Activated CD4-positive, alpha-beta T cell treated with anti-CD3 and anti-CD28 coated beads, Interleukin-10, Interleukin-2, amounts not matched to agents 100 ng/mL and 50 ng/mL, durations not matched to agents 16 hours and 8 hours (primary cell): Measurements from ENCODE around the gene MIPEP.
A peak's percentile ranks its signal among the peaks of the same experiment; 100 is the strongest.
"Not testable (repeated sequence)": the region's sequence is repeated elsewhere in the genome, so short reads cannot be mapped to it uniquely, and the experiment has no call there.

Experiments used
- DNase-seq: peaks from one replicate; pipeline ENCODE4 v3.0.0-alpha.2; 2020

The MIPEP gene

GRCh38 chr13:23888658-23889614 lies at the start of gene MIPEP:
TSS of gene MIPEP (minus strand) at chr13:23889400. CDS start at chr13:23889320, 80 bp downstream.
- DNase-seq, result peak; percentile 95

GRCh38 chr13:23934520-23934919 lies 45.3 kb upstream of the MIPEP start:
- no peak for DNase-seq

GRCh38 chr13:23928985-23929384 lies 39.8 kb upstream of the MIPEP start:
- DNase-seq, result no peak

- no peak for DNase-seq
These were observed 33.8 kb upstream of the MIPEP start for GRCh38 chr13:23923031-23923430.

- no peak for DNase-seq
These were observed 33.1 kb upstream of the MIPEP start for GRCh38 chr13:23922005-23922932.

- DNase-seq, result peak; percentile 57
These were observed 32.3 kb upstream of the MIPEP start for GRCh38 chr13:23921451-23921888.

GRCh38 chr13:23919006-23919405 lies 29.8 kb upstream of the MIPEP start:
- no peak for DNase-seq

GRCh38 chr13:23918208-23918607 lies 29.0 kb upstream of the MIPEP start:
- DNase-seq, result no peak

- no peak for DNase-seq
These were observed 26.1 kb upstream of the MIPEP start for GRCh38 chr13:23915308-23915707.

- DNase-seq, result no peak
These were observed 23.3 kb upstream of the MIPEP start for GRCh38 chr13:23912469-23912868.

GRCh38 chr13:23909606-23910005 lies 20.4 kb upstream of the MIPEP start:
- DNase-seq, result no peak

GRCh38 chr13:23905766-23906165 lies 16.6 kb upstream of the MIPEP start:
- no peak for DNase-seq

- no peak for DNase-seq
These were observed 14.7 kb upstream of the MIPEP start for GRCh38 chr13:23903906-23904280.

GRCh38 chr13:23902975-23903905 lies 14.0 kb upstream of the MIPEP start:
- no peak for DNase-seq

- DNase-seq, result no peak
These were observed 12.2 kb upstream of the MIPEP start for GRCh38 chr13:23901365-23901764.

- DNase-seq, result peak; percentile 57
These were observed 10.4 kb upstream of the MIPEP start for GRCh38 chr13:23899555-23899954.

GRCh38 chr13:23898101-23898500 lies 8.9 kb upstream of the MIPEP start:
- no peak for DNase-seq

GRCh38 chr13:23897452-23897919 lies 8.3 kb upstream of the MIPEP start, which contains the start of gene C1QTNF9B:
TSS of gene C1QTNF9B (minus strand) at chr13:23897502.
- DNase-seq, result not testable (repeated sequence)

GRCh38 chr13:23894746-23895145 lies 5.5 kb upstream of the MIPEP start:
- not testable (repeated sequence) for DNase-seq

- DNase-seq, result not testable (repeated sequence)
These were observed 4.6 kb upstream of the MIPEP start for GRCh38 chr13:23893791-23894190.

GRCh38 chr13:23889615-23890607 lies 711 bp upstream of the MIPEP start:
- DNase-seq, result peak; percentile 7
